ENCODE measurements around the gene PPIL6.

PPIL6 gene

DNA sequence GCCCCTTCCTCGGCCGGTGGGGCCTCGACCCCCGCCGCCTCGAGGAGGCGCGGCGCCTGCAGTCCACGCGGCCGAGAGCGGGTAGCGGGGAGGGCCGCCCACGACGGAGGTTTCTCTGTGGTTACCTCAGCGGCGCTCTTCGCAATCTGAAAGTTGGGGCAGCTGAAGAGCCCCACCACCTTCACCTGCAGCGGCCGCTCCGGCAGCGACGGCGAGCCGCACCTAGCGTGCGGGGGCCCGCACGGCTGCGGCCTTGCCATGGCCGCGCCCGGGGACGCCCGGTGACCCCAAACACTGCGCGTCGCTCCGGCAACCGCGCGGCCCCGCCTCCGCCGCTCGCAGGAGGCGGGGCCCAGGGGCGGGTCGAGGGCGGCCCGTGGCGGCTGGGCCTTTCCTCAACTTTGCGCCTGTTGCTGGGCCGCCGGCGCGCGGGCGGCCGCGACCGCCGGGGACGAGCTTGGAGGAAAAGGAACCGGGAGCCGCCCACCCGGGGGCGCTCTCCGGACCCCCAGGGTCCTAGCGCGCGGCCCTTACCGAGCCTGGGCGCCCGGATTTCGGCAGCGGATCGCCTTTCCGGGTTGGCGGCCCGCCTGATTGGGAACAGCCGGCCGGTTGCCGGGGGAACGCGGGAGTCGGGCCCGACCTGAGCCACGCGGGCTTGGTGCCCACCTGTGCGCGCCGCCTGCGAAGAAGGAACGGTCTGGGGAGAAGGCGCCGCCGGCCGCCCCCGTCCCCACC lies at the start of gene PPIL6, which contains the start of gene SMPD2:
PPIL6 (minus strand) TSS at position 298 of the 738 bp plus-strand sequence; CDS start at position 260, 38 bp downstream.
SMPD2 (plus strand) TSS at position 394 of the 738 bp plus-strand sequence. CDS start 398 bp downstream, outside the sequence.
- DNase-seq (ENCODE audit: low read depth, low spot score): peak; percentile 42

DNA sequence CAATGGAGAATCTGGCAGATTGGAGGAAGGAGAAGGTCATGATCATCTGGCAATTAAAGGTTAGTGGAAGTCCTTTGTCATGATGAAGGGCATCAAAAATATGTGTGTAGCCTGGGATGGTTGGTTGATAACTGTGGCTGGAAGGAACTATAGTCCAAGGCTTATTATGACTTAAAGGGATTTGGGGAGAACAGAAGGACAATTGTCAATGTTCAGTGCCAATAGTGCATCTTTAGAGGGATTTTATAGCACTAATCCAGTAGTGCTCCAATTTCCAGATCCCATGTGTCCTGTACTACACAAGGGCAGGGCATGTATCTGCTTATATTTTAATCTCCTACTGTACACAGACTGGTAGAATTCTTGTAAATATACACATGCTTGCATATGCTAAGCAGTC lies 47.6 kb upstream of the PPIL6 start:
- DNase-seq (ENCODE audit: low read depth, low spot score): no peak

DNA sequence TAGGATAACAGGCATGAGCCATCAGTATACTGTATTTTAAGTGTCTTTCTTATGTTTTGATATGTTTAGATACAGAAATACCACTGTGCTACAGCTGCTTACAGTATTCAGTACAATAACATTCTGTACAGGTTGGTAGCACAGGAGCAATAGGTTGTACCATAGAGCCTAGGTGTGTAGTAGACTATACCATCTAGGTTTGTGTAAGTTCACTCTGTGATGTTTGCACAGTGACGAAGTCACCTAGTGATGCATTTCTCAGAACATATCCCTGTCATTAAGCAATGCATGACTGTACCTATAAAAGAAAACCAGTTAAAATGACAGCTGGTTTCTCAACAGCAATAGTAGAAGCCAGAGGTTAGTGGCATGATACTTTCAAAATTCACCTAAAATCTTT lies 45.6 kb upstream of the PPIL6 start:
- DNase-seq (ENCODE audit: low read depth, low spot score): no peak

DNA sequence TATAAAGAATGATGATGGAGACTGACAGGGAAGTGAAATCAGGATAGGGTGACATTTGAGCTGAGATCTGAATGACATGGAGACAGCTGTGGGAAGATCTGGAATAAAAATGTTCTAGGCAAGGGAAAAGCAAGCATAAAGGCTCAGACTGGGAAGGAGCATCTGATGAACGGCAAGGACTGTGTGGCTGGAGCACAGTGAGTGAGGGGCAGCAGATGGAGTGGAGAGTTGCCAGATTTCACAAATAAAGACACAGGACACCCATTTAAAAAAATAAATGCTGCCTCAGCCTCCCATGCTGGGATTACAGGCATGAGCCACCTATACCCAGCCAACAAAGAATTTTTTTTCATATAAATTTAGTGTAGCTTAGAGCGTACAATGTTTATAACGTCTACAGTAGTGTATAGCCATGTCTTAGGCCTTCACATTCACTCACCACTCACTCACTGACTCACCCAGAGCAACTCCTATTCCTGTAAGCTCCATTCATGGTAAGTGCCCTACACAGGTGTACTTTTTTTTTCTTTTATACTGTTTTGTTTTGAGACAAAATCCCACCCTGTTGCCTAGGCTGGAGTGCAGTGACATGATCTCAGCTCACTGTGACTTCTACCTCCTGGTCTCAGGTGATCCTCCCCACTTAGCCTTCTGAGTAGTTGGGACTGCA lies 45.0 kb upstream of the PPIL6 start:
- DNase-seq (ENCODE audit: low read depth, low spot score): no peak

DNA sequence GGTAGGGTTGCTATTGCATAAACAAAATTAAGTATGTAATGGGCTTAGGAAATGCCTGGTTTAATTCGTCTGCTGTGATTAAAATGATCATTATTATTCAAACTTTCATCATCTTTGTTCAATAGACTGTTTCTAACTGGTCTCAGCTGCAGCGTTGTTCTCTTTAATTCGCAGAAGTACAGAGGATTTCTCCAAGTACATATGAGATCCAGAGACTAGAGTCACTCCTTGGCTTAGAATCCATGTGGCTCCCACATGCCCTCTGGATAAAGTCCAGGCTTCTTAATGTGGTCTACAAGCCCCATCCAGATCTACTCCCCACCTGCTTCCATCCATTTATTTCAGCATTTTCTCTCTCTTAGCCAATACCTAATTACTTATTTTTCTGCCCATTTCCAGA lies 43.7 kb upstream of the PPIL6 start:
- no peak for DNase-seq (ENCODE audit: low read depth, low spot score)

DNA sequence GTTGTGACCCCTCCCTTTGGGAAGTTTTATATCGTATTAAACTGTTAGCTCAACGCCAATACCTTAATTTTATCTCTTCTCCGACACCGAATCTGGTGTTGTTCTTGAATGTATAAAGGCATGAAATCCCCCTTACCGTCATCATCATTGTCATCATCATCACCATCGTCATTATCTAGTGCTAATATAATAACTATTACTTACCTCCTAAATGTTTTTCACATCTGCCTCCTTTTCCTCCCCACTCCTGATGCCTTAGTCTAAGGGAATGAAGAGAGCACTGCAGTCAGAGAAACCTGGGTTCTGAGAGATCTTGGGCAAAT lies 43.3 kb upstream of the PPIL6 start:
- no peak for DNase-seq (ENCODE audit: low read depth, low spot score)

DNA sequence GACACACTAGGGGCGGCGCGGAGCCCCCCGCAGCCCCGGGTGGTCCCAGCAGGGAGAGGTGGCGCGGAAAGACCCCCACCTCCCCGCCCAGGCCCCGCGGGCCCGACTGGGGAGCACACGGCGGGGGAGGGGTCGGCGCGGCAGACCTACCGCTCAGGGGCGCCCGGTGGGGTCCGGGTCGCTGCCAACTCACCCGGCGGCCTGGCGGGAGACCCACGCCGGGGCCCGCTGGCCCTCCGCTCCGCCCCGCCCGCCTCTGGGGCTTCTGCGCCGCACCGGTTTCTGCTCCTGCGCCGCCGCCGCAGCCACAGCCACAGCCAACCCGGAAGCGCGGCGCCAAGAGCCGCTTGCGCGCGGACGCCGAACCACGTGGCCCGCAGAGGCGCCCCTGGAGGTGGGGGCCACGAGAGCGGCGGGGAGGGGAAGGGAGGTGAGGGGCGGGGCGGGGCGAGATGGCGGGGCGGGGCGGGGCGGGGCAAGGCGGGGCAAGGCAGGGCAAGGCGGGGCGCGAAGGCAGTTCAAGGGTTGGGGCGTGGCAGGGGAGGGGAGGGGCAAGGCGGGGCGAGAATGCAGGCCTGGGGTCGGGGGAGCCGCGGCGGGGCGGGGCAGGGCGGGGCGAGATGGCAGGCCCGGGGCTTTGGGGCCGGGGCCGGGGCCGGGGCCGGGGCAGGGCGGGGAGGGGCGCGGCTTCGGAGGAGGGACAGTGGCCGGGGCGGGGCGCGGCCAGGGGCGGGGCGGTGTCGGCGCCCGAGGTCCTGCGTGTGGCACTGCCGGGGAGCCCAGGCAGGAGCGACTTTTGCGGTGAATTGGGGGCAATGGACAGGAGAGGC lies 42.7 kb upstream of the PPIL6 start, which contains the start of gene ZBTB24:
ZBTB24 (minus strand) TSS at position 315 of the 830 bp plus-strand sequence. CDS start 1,193 bp downstream, outside the sequence.
- peak; percentile 82 for DNase-seq (ENCODE audit: low read depth, low spot score)

DNA sequence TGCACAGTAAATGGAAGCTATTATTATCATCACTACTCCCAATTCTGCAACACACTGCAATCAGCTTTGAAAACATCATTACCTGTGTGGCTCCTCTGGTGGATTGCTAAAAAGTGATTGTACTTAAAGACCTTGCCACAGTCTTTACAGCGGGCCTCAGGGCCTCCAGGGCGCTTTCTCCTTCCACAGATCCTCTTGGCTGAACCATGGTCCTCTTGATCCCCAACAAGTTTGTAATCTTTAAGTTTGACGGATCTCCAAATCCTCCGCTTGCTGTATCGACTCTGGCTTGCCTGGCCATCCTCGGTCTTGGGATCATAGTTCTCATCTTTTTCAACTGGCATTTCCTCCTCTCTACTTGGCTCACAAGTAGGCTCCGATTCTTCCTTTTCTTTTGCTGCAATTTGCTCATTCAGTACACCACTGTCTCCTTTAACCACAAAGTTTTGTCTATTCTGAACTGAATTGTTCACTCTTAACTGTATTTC lies 40.6 kb upstream of the PPIL6 start:
- DNase-seq (ENCODE audit: low read depth, low spot score): no peak

DNA sequence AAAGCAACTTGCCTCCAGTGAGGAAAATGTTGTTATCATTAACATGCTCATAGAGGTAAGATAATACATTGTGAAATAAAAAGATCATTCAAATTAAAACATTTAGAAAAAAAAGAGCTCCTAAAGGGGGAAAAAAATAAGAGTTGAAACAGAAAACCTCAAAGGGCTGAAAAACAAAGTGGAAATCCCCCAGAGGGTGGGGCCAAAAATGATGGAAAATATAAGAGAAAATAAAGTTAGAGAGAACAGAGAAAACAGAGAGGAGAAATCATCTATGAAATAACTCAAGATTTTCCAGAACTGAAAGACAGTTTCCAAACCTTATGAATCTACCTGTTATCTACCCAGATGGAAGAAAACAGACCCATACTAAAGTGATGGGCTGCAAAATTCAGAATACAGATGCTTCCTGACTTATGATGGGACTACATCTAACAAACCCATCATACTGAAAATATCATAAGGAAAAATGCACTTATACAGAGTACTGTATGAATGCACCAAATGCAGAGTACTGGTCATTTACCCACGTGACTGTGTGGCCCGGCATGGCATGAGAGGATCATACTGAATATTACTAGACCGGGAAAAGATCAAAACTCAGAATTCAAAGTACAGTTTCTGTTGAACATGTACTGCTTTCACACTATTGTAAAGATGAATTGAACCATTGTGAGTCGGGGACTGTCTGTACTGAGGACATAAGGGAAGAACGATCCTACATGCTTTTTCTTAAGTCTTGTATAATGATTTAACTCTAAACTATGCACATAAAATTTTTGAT lies 38.6 kb upstream of the PPIL6 start:
- no peak for DNase-seq (ENCODE audit: low read depth, low spot score)

DNA sequence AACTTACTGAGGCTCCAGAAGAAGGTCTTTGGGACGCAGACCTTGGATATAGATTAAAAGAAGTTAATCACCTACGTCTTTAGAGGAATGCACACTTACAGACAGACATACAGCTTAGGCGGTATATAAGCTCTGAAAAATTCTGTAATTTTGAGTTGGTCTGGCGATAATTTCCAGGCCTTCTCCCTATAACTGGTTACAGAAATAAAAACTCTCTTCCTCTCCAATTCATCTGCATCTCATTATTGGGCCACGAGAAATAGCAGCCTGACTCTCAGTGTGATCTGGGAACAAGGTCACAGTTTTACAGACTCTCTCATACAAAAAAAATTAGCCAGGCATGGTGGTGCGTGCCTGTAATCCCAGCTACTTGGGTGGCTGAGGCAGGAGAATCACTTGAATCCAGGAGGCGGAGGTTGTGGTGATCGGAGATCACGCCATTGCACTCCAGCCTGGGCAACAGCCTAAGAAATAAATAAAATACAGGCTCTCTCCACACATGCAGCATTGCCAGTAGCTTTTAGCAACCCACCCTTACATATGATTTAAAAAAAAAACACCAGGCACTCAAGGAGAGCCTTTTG lies 37.9 kb upstream of the PPIL6 start:
- DNase-seq (ENCODE audit: low read depth, low spot score): no peak

DNA sequence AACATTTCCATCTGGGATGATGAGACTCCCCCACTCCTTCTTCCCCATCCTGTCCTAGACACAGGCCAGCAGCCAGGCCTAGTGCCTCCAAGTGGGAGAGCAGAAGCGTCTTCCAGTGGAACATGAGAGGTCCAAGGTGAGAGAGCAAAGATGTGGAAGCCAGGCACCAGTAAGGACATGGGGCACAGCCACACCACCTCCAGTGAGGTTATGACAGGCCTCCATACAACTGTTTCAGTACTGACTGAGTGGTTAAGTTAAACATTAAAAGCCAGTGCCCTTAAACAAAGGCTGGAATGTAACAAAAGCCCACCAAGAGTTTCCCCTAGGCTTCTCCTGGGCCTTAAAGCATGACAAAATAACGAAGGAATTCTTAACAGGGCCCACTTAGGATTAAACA lies 37.3 kb upstream of the PPIL6 start:
- no peak for DNase-seq (ENCODE audit: low read depth, low spot score)

DNA sequence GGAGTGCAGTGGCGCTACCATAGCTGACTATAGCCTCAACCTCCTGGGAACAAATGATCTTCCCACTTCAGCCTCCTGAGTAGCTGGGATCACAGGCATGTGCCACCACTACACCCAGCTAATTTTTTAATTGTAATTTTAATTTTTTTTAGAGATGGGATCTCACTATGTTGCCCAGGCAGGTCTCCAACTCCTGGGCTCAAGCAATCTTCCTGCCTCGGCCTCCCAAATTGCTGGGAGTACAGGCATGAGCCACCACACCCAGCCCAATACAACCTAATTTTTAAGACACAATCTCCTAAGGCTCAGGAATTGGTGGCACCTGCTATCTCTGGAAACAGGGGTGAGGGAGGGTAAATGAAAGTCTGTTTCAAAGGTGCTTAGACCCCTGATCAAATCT lies 36.8 kb upstream of the PPIL6 start:
- no peak for DNase-seq (ENCODE audit: low read depth, low spot score)

DNA sequence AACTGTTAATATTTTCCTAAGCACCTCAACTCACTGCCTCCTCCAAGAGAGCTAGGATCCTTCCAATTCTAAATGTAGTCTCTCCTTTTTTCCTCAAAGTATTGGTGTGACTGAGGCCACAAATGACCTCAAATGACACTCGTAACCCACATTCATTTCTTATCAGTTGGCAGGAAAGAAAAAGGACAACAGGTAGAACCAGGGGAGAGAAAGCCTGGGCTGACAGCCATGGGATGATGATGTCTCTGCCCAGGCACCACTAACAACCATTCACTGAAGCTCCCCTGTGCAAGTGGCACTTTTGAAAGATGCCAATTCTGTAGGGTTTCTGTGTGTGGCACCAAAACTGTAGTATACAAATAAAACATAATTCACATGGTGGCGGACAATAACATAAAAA lies 35.2 kb upstream of the PPIL6 start:
- no peak for DNase-seq (ENCODE audit: low read depth, low spot score)

DNA sequence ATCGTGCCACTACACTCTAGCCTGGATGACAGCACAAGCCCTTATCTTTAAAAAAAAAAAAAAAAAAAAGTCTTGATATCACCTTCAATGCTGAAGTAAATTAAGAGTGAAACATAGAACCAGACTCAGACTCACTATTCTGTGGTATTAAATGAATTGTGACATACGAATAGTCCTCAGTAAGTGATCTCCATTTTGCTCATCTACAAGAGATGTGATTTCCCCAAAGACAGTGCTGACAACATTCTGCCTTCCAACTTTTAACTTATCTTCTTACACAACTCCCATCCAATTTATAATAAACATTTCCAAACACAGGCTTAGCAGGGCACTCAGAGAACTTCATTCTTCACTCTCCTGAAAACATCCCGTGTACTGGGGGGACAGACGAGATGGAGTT lies 34.6 kb upstream of the PPIL6 start:
- DNase-seq (ENCODE audit: low read depth, low spot score): no peak

DNA sequence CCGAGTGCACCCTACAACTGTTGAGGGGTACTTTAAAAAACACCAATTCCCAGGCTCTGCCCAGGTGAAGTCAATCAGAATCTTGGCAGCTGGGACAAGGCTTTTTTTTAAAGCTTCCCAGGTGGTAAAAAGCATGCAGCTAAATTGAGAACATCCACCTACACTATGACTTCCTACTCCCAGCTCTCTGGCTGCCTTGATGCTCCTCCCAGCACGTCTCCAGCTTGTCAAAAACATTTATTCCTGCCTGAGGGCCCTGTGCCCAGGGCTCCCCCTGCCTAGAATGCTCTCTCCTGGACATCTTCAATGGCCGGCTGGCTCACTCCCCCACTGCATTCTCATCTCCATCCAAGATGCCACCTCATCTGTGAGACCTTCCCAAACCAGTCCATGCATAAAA lies 32.7 kb upstream of the PPIL6 start:
- no peak for DNase-seq (ENCODE audit: low read depth, low spot score)

DNA sequence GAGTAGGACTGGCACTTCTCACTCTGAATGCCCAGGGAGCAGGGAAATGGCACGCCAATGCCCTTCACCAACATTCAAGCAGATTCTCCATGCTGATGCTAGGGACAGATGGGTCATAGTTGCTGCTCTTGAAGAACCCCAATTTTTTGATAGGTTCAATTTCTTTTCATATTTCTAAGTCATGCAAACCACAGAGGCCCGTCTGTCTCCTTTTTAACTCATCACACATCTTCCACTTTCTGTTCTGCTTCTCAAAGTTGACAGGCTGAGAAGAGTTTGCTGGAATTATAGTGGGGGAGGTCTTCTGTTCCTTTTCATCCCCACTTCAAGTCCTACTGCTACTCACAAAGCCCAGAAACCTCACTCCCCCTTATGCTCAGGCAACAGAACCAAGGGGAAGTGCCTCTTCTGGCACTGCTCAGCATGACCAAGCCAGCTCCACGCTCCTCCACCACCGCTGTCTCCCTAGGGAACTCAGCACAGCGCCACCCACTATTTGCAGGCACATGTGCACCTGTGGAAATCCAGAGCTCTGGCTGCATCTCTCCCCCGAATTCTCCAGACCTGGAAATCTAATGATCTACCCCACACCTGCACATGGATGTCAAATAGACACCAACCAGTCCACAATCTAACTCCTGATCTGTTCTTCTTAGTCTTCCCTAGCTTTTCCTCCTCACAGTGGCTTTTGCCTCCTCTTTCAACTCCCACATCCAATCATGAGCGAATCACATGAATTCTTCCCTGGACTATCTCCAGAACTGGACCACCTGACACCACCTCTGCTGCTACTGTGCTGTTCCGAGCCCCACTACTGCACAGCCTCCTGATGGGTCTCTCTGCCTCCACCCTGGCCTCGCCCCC lies 31.9 kb upstream of the PPIL6 start:
- DNase-seq (ENCODE audit: low read depth, low spot score): no peak

DNA sequence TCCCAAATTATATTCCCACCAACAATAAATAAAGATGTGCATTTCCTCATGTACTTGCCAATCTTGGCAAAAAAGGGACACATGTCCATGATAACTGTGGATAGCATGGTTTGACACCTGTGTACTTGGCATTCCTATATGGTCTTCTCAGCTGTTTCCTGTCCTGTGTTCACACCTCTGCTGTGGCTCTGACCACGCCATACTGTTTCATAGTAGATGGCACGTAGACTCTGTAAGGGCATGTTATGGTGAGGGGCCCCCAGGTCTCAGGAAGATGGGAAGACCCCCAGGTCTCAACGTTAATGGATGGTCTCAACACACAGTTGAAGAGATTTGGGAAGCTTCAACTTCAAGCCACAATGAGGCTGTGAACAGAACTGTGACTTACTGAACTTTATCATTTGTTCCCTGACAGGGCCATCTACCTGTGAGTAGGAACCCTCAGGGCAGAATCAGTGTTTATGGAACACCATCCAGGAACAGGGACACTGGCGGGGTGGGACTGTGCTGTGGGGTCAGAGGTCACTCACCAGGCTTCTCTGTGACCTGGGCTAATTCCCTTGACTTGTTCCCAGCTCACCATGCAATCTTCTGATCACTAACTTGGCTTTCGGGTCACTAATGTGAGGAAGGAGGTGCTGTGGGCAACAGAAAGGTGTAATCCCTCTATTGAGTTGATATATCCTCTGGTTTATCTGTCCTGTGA lies 30.8 kb upstream of the PPIL6 start:
- no peak for DNase-seq (ENCODE audit: low read depth, low spot score)

DNA sequence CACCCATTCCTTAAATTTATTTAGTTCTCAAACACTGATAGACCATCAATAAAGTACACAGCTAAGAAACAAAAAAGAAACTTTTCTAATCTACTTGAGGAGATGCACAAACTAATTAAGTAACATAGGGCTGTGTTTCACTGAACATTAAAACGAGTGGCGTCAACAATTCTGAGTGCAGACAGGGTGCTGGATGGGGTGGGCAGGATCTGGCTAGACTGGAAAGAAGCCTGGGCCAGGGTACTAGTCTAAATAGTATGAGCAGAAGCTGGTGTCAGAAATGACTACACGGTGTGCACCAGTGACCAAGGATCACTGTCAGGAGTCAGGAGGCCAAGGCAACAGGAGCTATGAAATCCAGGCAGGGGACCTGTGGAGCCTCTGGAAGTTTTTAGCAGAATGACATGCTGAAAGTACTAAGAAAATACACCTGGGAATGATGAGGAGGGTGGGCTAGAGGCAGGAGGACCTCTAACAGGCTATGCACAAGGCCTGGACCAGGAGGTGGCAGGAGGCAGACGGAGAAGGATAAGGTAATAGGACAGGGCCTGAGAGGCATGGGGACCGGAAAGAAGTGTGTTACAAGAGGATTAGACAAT lies 29.3 kb upstream of the PPIL6 start:
- DNase-seq (ENCODE audit: low read depth, low spot score): no peak

DNA sequence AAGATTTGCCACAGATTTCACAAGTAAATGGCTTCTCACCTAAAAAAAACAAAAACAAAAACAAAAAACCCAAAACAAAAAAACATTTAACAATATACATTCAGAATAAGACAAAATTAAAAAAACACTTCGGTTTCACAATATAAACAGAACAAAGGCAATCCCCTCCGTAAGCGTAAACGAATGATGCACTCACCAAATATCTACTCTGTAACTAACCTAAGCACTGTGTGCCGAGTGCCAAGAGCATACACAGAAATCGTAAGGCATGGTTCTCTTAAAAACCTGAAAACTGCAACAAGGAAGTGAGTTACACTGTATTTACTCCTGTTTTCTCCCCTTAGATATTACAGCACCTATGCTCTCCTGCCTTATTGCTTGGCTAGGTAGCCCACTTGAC lies 27.3 kb upstream of the PPIL6 start:
- DNase-seq (ENCODE audit: low read depth, low spot score): no peak
